Mucosa of stomach (tissue), 1 donor: ENCODE measurements around the gene CENPE.

Experiments used
- H3K27me3 ChIP-seq: one replicate; pipeline ENCODE4 v1.7.0; 2013; ENCODE audit warnings: mild to moderate bottlenecking, low read length; ENCODE audit not compliant: control insufficient read depth, insufficient read depth
- H3K36me3 ChIP-seq: one replicate; pipeline ENCODE4 v1.7.0; 2013; ENCODE audit warnings: low read length; ENCODE audit not compliant: control insufficient read depth, insufficient read depth
- H3K4me1 ChIP-seq: one replicate; pipeline ENCODE4 v1.7.0; 2013; ENCODE audit warnings: mild to moderate bottlenecking, low read length; ENCODE audit not compliant: control insufficient read depth, insufficient read depth
- H3K4me3 ChIP-seq: one replicate; pipeline ENCODE4 v1.7.0; 2013; ENCODE audit warnings: low read length
- H3K9ac ChIP-seq: one replicate; pipeline ENCODE4 v1.7.0; 2013; ENCODE audit warnings: mild to moderate bottlenecking, low read length, moderate library complexity
- H3K9me3 ChIP-seq: one replicate; pipeline ENCODE4 v1.7.0; 2013; ENCODE audit warnings: mild to moderate bottlenecking, low read length, moderate library complexity; ENCODE audit not compliant: control insufficient read depth
- donor health status: Pancreatic carcinoma.

The CENPE gene

DNA sequence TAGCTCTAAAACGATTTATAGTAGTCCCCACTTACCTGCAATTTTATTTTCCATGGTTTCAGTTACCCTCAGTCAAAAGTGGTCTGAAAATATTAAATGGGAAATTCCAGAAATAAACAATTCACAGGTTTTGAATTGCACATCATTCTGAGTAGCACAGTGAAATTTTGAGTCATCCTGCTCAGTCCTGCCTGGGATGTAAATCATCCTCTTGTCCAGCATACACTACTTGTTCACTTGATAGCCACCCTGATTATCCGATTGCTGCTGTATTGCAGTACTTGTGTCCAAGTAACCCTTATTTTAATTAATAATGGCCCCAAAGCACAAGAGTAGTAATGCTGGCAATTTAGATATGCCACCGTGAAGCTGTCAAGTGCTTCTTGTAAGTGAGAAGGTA lies 75.0 kb downstream of the CENPE start:
- no peaks in the 10 kb centered on the region for H3K9me3 ChIP-seq
- H3K27me3 ChIP-seq = no peaks in the 10 kb centered on the region
- H3K4me1 ChIP-seq = no peaks in the 10 kb centered on the region
- H3K36me3 ChIP-seq = no peaks in the 10 kb centered on the region
- H3K4me3 ChIP-seq = no peak overlapping the region
- no peak overlapping the region for H3K9ac ChIP-seq

DNA sequence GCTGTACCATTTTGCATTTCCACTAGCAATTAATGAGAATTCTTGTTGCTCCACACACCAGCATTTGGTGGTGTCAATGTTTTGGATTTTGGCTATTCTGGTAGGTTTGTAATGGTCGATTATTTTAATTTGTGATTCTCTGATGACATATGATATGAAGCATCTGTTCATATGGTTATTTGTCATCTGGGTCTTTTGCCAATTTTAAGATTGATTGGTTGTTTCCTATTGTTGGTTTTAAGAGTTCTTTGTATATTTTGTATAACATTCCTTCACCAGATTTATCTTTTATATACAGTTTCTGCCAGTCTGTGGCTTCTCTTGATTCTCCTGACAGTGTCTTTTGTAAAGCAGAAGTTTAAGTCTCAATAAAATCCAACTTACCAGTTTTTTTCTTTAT lies 80.0 kb downstream of the CENPE start:
- Histone ChIP-seq H3K4me3 (no peak overlapping the region), H3K27me3 (no peaks in the 10 kb centered on the region), H3K9me3 (no peaks in the 10 kb centered on the region), H3K36me3 (no peaks in the 10 kb centered on the region), H3K9ac (no peak overlapping the region), H3K4me1 (no peaks in the 10 kb centered on the region)

DNA sequence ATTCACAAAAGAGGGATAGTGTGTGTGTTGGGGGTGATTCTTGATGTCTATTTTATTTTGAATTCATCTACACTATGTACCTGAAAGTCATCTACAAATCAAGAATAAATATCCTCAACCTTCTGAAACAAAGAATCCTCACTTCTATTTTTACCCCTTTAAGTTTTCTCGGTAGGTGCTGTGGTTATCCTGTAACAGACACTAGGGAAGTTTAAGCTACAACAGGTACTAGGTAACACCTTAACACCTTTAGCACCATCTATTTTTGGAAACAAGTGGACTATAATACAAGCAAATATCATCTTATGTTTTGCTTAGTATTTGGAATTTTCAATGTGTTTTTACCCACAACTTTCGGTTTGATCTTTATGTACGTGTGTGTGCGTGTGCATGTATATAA lies 86.5 kb downstream of the CENPE start:
- no peaks in the 10 kb centered on the region for H3K4me1 ChIP-seq
- no peaks in the 10 kb centered on the region for H3K36me3 ChIP-seq
- no peaks in the 10 kb centered on the region for H3K27me3 ChIP-seq
- H3K9ac ChIP-seq = no peak overlapping the region
- no peaks in the 10 kb centered on the region for H3K9me3 ChIP-seq
- no peak overlapping the region for H3K4me3 ChIP-seq

DNA sequence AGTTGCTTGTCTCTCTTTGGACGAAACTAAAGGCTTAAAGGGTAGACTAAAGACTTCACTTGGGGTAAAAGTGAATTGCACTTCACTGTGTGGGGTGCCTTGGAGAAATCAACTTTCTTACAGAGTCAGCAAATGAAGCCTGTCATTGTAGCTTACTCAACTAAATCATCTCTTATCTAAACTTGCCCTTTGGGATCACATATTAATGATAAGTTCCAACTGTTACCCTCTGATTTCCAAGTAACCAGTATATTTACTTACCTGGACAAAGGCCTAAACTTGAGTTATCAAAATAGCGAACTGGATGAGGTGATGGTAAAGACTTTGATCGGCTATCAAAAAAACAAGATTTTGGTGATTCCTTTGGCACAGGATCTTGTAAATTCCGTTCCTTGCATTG lies 89.6 kb downstream of the CENPE start:
- Histone ChIP-seq H3K36me3 (no peaks in the 10 kb centered on the region), H3K9ac (no peak overlapping the region), H3K9me3 (no peaks in the 10 kb centered on the region), H3K4me3 (no peak overlapping the region), H3K4me1 (no peaks in the 10 kb centered on the region), H3K27me3 (no peaks in the 10 kb centered on the region)

DNA sequence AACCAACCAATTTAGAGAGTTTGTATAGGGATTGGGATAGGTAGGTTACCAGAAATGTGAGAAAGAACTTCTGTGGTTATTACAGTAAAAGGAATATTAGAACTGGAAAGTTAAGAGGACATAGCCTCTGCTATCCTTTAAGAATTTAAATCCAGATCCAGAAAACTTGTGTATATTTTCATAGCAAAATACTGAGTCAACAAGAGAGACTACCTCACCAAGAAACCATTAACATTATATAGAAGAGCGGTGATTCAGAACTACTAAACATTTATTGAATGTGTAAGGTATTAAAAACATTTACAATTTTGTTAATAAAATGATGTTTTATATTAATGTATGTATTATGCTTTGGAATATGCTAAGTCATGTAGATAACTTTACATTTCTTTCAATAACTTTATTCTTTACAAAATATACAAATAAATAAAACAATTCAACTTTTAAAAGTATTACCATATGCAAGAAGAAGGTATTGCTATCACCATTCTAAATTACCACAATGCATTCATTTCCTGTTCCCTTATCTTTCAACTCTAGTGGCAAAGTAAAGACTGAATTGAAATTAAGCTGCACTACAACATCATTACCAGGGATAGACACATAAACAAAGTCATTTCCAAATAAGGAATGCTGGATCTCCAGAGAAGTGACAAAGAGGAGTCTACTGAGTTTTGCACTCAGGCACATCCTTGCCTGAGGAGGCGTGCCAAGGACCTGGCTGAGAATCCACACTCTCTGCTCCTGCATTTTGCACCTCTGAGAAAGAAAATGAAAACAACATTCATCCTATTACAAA lies 92.4 kb downstream of the CENPE start:
- H3K27me3 ChIP-seq = no peaks in the 10 kb centered on the region
- H3K9ac ChIP-seq = no peak overlapping the region
- H3K36me3 ChIP-seq = no peaks in the 10 kb centered on the region

DNA sequence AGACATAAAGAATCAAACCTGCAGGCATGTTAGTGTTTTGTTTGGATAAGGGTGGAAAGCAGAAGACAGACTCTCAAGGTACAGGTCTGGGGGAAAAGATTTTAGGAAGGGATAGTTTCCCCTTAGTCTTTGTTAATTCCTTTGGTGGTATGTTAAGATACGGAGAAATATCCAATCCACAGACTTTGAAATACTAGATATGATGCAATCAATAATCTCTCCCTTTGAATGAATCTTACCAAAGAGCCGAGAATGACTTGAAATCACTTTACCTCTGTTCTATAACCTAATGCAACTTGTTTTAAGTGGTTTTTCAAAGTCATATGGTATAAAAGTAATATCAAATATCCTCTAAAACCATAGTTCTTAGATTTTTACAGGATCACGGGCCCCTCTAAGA lies 93.3 kb downstream of the CENPE start:
- H3K9me3 ChIP-seq = no peaks in the 10 kb centered on the region
- no peak overlapping the region for H3K9ac ChIP-seq
- H3K4me3 ChIP-seq = no peak overlapping the region

More for the DNA sequence above, 92.4 kb downstream of the CENPE start:
- Histone ChIP-seq H3K4me3 (no peak overlapping the region), H3K9me3 (no peaks in the 10 kb centered on the region), H3K4me1 (no peaks in the 10 kb centered on the region)

DNA sequence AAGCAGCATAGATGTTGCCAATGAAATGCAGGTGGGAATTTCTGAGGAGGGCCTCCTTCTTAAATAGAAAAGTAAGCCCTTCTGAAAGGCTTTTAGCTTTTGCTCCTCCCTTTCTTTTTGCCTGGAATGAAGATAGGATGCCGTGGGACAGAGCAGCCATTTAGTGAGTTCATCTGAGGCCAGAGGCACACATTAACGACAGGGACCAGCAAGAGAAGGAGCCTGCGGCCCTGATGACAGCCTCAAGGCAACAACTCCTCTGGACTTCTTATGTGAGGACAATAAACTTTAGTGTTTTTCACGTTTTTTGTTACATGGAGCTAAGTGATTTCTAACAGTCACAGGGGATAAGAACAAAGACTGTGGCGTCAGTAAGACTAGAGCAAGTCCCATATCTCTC lies 97.5 kb downstream of the CENPE start:
- H3K9ac ChIP-seq = no peak overlapping the region
- H3K36me3 ChIP-seq = no peaks in the 10 kb centered on the region
- peaks cover 13% of the 10 kb centered on the region for H3K4me1 ChIP-seq
- no peak overlapping the region for H3K4me3 ChIP-seq
- no peaks in the 10 kb centered on the region for H3K27me3 ChIP-seq
- no peaks in the 10 kb centered on the region for H3K9me3 ChIP-seq

More for the DNA sequence above, 93.3 kb downstream of the CENPE start:
- Histone ChIP-seq H3K4me1 (no peaks in the 10 kb centered on the region), H3K27me3 (no peaks in the 10 kb centered on the region), H3K36me3 (no peaks in the 10 kb centered on the region)

DNA sequence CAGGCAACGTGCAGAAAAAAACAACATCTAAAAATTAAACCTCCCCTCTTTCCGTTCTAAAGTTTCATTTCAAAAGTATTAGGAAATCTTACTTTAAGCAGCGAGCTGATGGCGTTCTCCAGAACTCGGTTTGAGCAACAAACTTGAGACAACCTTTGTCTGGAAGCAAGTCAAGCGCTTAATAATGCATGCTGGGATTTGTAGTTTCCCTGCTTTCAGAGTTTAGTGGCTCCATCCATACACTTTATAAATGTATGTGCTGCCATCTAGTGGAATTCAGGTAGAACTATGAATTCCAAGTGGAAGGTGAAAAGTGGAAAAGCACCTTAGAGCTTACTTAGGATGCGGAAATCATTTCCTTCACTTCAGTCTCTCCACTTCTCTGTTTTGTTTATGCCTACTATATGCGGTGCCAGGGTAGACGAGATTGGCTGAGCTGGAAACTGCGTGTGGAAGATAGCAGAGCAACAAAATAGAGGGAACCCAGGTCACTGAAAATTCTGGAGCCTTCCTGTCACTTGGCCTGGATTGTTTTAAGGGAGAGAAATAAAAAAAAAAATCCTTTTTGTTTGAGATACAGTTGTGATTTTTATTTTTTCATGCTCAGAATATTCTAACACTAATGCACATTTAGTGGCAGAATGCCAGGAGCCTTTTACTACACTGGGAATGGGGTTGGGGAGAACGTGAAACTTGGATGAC lies 98.3 kb downstream of the CENPE start, which contains the start of gene BDH2:
BDH2 (minus strand) TSS at position 144 of the 702 bp plus-strand sequence. CDS start 3,580 bp downstream, outside the sequence.
- Histone ChIP-seq H3K36me3 (no peaks in the 10 kb centered on the region), H3K4me1 (peaks cover 13% of the 10 kb centered on the region), H3K4me3 (peak within 1 kb of the TSS; percentile 12), H3K9me3 (no peaks in the 10 kb centered on the region), H3K9ac (peak within 1 kb of the TSS; percentile 47), H3K27me3 (no peaks in the 10 kb centered on the region)

DNA sequence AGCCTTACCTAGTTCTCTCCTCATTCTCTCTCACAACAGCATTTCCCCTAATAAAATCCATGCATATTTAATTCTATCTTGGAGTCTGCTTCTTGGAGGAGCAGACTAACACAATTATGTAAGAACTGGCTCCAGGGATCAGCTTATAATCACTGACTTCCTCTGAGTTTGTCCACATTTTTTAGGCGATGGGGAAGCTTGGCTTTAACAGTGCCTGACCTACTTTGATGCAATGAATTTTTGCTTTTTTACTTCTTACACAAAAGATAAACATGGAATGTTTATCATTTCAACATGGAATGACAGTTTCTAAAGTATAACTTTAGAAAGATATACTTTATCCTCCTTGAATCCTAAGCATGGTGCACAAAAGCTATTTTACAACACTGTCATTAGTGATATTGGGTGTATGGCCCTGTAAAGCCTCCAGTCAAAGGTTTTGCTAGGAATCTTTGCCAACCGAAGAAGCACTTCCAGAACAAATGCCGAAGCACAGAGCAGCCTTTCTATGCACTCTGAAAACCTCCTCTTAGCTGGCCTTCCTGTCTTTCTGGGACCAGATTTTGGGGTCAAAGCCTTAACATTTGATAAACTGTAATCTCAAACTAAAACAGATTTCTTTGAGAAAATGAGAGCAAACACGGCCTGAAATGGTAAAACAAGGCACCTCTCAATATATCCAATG lies 99.2 kb downstream of the CENPE start:
- peak overlapping the region; percentile 47 for H3K9ac ChIP-seq

DNA sequence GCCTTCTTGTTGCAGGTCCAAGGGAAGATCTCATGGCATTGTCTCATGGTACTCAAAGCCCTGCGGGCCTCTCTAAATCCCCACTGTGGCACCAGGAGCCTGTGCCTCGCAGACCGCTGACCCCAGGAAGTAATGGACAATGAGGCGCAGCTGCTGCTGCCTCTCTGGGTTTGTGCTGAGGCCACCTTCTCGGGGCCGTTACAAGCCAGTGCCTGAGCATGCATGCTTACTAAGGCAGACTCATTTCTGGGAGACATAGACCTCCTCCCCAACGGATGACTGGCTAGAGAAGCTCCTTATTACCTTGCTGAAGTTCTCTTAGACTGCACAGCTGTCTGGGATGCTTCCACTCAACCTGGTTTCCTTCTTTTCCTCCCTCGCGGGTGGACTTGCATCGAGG lies 99.8 kb downstream of the CENPE start:
- no peak overlapping the region for H3K9ac ChIP-seq
- H3K4me1 ChIP-seq = peaks cover 13% of the 10 kb centered on the region
- H3K27me3 ChIP-seq = no peaks in the 10 kb centered on the region
- H3K4me3 ChIP-seq = no peak overlapping the region
- no peaks in the 10 kb centered on the region for H3K36me3 ChIP-seq
- H3K9me3 ChIP-seq = no peaks in the 10 kb centered on the region

More for the DNA sequence above, 99.2 kb downstream of the CENPE start:
- Histone ChIP-seq H3K4me1 (peaks cover 13% of the 10 kb centered on the region), H3K4me3 (peak overlapping the region; percentile 12), H3K36me3 (no peaks in the 10 kb centered on the region), H3K9me3 (no peaks in the 10 kb centered on the region), H3K27me3 (no peaks in the 10 kb centered on the region)

DNA sequence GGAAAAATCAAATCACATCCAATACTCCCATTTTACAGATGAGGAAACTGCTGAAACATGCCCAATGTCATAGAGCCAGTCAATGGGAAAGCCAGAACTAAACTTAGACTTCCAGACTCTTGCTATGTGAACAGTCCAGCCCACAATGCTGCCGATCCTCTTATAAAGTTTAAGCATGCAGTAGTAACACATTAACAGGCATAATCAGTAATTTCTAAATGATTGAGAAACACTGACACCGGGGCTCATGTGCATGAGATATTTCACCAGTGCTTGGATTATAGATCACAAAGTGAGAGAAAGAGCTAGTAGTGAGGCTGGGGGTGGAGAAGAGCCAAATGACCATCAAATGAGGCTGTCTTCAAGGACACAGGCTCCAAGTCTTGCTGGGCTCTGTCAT lies 101.0 kb downstream of the CENPE start:
- Histone ChIP-seq H3K4me1 (peaks cover 13% of the 10 kb centered on the region), H3K4me3 (no peak overlapping the region), H3K9me3 (no peaks in the 10 kb centered on the region), H3K36me3 (no peaks in the 10 kb centered on the region), H3K9ac (no peak overlapping the region), H3K27me3 (no peaks in the 10 kb centered on the region)

DNA sequence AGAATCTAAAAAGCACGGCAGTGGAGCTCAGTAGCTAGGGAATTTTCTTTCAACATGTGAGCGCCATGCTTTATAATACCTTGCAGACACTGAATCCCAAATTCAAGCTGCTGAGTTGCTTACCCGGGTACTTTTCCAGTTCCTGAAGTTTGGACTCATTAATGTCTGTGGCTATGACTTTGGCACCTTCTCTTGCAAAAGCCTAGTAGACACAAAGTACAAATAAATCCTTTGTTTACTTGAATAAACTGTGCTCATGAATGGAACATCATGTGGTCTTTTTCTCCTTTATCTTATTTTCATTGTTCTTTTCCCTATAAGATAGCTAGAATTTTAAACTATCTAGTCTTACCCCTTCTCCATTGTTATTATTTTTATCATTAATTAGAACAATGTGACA lies 103.1 kb downstream of the CENPE start:
- Histone ChIP-seq H3K36me3 (no peaks in the 10 kb centered on the region), H3K27me3 (no peaks in the 10 kb centered on the region), H3K4me1 (peaks cover 13% of the 10 kb centered on the region), H3K9me3 (no peaks in the 10 kb centered on the region), H3K9ac (no peak overlapping the region), H3K4me3 (no peak overlapping the region)
